Cardiac septum (tissue), 1 donor: ENCODE data around the gene EFNA4. TPM values are rescaled to one million over a fixed set of nuclear protein-coding genes. Genes with fewer than 3 reads are reported as not detected.

Experiments
- DNase-seq: peaks from one replicate; pipeline ENCODE4 v3.0.0-alpha.2; 2020; ENCODE audit warnings: low spot score
- intact Hi-C: fragments of 100-400 bp; cut with DNase I; formaldehyde crosslinking; loops from one replicate; pipeline ENCODE4 v1.14.0; 2022
- total RNA-seq: library from RNA; stranded (reverse); fragmentation: NEBNext Ultra II Directional; extraction: Animal tissue kit (Norgen Biotek cat#: 25700); gene quantifications from one replicate; pipeline ENCODE4 v1.2.1, GENCODE V29; 2021
- donor health status: DM: no; HTN: no; CAD: no.

Gene EFNA4
- total RNA-seq, 1 donor from 2014 or later, result 1.9 TPM

GRCh38 chr1:155068599-155068998 is 5.1 kb downstream of the EFNA4 start:
- no peak for DNase-seq
- intact Hi-C loops, result no loop called here

DNA sequence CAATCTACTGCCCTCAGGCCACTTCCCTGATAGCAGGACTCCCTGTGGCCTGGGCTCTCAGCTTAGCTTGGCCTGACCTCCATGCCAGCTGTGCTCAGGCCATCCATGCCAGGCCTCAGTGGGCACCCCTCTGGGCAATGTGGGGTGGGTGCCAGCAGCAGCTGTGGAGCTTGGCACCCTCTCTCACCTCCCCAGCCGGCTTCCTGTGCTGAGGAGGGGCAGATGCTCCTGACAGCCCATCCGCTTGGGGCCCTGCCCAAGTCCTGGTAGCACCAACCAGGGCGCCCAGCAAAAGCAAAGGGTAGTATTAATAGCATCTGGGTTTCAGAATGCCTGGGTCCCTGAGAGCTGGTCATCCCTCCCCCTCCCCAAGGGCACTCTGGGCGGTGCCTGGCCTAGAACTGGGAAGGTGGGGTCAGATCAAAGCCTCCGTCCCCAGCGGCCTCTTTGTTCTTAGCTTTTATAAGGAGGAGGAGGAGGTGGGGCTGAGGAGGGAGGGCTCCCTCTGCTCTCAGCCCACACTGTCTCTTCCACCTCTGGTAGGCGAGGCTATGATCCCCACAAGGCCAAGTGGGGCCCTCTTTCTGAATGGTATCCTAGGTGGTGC is 6.1 kb downstream of the EFNA4 start:
- DNase-seq, result no peak
- intact Hi-C loops, result no loop called here

GRCh38 chr1:155070158-155070621 is 6.7 kb downstream of the EFNA4 start:
- DNase-seq, result no peak
- intact Hi-C loops, result no loop called here

GRCh38 chr1:155070721-155071569 is 7.4 kb downstream of the EFNA4 start:
- no peak for DNase-seq
- intact Hi-C loops, result no loop called here

DNA sequence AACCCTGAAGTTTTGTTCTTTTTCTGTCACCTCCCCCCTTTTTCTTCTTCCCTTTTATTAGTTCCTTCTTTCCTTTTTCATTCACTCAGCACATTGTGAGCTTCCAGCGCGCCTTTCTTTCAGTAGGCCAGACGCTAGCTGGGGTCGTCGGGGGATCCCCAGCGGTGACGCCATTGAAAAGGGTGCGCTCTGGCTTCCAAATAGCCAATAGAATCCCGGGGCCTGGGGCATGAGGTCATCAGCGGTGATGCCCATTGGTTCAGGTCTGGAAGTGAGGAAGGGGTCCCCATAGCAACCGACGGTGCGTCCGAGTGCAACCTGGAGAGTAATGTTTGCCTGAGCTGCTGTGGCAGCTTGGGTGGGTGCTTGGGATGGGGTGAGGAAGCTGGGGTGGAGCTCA is 8.2 kb downstream of the EFNA4 start:
- intact Hi-C loops, result no loop called here
- DNase-seq, result no peak

GRCh38 chr1:155072531-155073289 is 9.2 kb downstream of the EFNA4 start:
- no peak for DNase-seq
- intact Hi-C loops, result no loop called here

GRCh38 chr1:155073377-155074242 is 10.1 kb downstream of the EFNA4 start:
- DNase-seq, result no peak
- intact Hi-C loops, result no loop called here

GRCh38 chr1:155075535-155075934 is 12.0 kb downstream of the EFNA4 start:
- DNase-seq, result no peak
- intact Hi-C loops, result no loop called here

GRCh38 chr1:155076371-155076770 is 12.8 kb downstream of the EFNA4 start:
- intact Hi-C loops, result no loop called here
- DNase-seq, result no peak

GRCh38 chr1:155077346-155077745 is 13.8 kb downstream of the EFNA4 start:
- intact Hi-C loops, result no loop called here
- DNase-seq, result no peak

GRCh38 chr1:155077758-155078445 is 14.4 kb downstream of the EFNA4 start:
- intact Hi-C loops, result no loop called here
- DNase-seq, result no peak

- no peak for DNase-seq
- intact Hi-C loops, result no loop called here
Observed at GRCh38 chr1:155078469-155079209, 15.1 kb downstream of the EFNA4 start, which contains the start of gene EFNA3. TSS of gene EFNA3 (plus strand) at chr1:155078837. CDS start at chr1:155078942, 105 bp downstream.

DNA sequence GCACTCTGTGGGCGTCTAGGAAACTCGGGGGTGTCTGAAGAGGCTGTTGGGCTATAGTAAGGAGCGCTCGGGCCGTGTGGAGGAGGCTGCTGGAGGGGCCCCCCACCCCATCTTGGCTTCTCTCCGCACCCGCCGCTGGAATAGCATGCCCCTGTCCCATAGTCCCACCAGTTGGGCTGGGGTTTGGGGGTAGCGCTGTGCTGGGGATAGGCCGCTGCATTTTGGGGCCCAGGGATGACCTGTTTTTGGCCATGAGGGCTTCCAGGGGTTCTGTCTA is 15.6 kb downstream of the EFNA4 start:
- DNase-seq, result no peak
- intact Hi-C loops, result no loop called here

GRCh38 chr1:155079487-155080311 is 16.2 kb downstream of the EFNA4 start:
- DNase-seq, result no peak
- intact Hi-C loops, result loop anchor here (10.0 kb wide), 1 partner anchor 595 kb away; no protein-coding TSS in a partner anchor

DNA sequence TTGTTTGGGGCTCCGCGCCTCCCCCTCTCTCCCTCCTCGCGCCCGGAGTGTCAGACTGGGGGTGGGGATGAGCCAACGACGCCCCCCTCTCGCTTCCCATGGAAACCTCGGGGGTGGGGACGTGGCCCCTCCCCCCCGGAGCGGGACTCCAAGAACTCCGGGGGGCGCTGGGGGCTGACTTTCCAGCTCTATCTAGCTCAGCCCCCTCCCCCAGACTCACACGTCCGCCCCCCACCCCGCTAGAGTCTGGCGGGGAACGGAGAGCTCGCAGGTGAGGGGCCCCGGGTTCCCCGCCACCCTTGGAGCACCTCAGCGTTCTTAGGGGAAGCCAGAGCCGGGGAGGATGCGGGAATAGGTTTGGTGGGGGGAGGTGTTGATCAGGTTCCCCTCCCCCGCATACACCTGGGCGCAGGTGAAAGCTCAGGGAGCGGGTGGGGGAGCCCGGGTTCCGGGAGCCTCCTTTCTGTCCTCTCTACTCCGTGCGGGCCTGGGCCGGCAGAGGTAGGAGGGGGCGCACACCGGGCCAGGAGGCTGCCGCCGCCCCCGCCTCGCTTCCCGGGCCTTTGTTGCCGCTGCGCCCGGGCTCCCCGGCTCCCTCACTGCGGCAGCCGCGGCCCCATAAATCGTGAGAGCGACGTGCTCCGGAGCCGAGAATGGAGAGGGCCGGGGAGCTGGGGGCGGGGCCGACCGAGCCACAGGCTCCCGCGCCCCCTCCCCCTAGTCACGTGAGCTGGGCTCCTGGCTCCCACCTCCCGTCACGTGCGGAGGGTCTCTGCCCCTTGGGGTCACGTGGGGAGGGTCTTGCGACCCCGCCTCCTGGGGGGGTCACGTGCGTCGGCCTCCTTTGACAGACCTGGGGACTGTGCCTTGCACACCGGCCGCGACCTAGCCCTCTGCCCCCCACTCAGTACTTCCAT is 17.0 kb downstream of the EFNA4 start:
- DNase-seq, result no peak
- intact Hi-C loops, result loop anchor here (10.0 kb wide), 1 partner anchor 596 kb away; no protein-coding TSS in a partner anchor
